Erythroblast (primary cell): ENCODE measurements around the gene ACER3.

Source experiments
- GATA1 ChIP-seq: IDR thresholded peaks from 2 replicates; pipeline ENCODE4 v1.6.1; 2011; ENCODE audit warnings: low read depth, mild to moderate bottlenecking, control low read depth, low read length, moderate library complexity
- POLR2A ChIP-seq: IDR thresholded peaks from 2 replicates; pipeline ENCODE4 v1.6.1; 2011; ENCODE audit warnings: mild to moderate bottlenecking, low read length

GRCh38 chr11:77055913-77056312 is 195.2 kb downstream of the ACER3 start:
- no peak for TF ChIP-seq POLR2A
- no peak for TF ChIP-seq GATA1
